GM19467 (cell line): Measurements from ENCODE around the gene NENF.
A peak's percentile ranks its signal among the peaks of the same experiment; 100 is the strongest.
"Not testable (repeated sequence)": the region's sequence is repeated elsewhere in the genome, so short reads cannot be mapped to it uniquely, and the experiment has no call there.

Experiments used
- ATAC-seq: cut with Tn5 transposase; IDR thresholded peaks from one replicate; pipeline ENCODE4 v1.9.1; 2021; ENCODE audit warnings: mild to moderate bottlenecking, moderate library complexity; ENCODE audit not compliant: unreplicated experiment

NENF gene

DNA sequence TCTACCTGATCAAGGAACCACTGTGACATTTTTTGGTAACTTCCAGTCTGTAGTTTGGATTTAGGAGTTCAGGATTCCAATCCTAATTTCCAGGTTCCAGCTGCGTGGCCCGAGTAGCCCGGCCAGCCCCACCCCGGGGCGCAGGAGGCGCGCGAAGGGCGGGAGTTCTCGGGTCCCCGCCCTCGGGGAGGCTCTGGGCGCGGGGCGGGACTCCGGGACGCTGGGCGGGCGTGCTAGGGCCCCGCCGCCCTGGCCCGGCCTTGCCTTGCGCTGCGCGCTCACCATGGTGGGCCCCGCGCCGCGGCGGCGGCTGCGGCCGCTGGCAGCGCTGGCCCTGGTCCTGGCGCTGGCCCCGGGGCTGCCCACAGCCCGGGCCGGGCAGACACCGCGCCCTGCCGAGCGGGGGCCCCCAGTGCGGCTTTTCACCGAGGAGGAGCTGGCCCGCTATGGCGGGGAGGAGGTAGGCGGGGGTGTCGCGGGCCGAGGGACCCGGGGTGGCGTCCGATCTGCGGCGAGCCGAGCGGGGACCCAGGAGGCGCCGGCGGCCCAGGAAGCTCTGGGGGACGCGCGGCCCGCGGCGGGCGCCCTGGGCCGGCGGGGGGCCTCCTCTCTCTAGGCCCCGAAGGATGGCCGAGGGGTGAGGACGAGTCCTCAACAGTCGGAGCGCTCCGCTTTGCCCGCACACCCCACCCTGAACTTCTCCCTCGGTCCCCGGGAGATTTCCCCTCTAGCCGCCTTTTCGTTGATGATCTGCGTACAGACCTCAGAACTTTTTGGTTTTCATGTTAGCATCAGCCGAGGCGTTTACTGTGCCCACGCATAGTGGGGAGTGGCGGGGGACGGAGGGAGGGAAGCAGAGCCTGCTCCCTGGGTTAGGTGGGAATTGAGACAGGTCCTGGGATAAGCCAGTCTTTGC lies at the start of gene NENF:
Gene NENF (plus strand): TSS at position 260 of the 916 bp plus-strand sequence. CDS start 24 bp downstream, at position 284.
- ATAC-seq = peak; percentile 98

DNA sequence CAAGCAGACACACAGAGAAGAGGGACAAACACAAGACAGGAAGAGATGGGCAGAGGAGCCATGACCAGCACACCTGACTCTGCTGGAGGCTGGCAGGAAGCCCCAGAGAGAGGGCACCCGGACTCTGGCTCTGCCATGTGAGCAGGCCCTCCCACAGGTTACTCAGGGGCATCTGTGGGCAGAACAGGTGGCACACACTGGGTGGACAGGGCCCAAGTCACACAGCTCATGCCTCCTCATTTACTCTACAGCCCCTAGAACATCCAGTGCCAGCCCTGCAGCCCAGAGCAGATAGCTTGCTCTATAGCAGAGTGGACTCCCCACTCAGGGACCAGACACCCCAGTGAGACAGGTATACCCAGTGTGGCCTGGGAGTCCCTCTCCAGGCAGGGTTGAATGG lies 46.7 kb upstream of the NENF start:
- ATAC-seq = no peak

DNA sequence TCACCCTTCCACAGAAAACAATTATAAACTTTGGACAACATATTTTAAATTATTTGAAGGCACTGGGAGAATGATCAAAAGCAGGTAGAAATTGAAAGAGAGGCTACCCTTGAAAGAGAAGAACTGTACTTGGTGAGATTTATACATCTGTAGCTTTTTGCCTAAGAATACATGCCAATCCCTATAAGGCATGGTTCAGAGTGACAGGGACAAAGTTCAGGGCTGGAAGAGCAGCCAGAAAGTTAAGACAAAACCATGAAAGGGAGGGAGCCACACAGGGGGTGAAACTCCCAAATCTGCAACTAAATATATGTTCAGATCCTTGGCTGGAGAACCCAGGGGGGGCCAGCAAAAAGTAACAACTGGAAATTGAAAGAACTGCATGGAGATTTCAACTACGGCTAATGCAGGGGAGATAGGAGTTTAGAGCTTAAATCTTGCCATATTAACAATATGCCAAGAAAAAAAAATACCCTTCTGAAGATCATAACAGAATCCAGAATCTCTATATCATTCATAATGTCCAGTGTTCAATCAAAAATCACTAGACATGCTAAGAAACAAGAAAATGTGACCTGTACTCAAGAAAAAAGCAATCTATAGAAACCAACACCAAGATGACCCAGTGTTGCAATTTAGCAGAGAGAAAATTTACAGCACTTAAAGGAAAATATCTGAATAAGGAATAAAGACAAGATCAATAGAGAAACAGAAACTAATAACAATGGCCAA lies 43.6 kb upstream of the NENF start:
- ATAC-seq = no peak

DNA sequence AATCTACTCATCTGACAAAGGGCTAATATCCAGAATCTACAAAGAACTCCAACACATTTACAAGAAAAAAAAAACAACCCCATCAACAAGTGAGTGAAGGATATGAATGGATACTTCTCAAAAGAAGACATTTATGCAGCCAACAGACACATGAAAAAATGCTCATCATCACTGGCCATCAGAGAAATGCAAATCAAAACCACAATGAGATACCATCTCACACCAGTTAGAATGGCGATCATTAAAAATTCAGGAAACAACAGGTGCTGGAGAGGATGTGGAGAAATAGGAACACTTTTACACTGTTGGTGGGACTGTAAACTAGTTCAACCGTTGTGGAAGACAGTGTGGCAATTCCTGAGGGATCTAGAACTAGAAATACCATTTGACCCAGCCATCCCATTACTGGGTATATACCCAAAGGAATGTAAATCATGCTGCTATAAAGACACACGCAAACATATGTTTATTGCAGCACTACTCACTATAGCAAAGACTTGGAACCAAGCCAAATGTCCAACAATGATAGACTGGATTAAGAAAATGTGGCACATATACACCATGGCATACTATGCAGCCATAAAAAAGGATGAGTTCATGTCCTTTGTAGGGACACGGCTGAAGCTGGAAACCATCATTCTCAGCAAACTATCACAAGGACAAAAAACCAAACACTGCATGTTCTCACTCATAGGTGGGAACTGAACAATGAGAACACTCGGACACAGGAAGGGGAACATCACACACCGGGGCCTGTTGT lies 36.9 kb upstream of the NENF start:
- ATAC-seq = not testable (repeated sequence)

DNA sequence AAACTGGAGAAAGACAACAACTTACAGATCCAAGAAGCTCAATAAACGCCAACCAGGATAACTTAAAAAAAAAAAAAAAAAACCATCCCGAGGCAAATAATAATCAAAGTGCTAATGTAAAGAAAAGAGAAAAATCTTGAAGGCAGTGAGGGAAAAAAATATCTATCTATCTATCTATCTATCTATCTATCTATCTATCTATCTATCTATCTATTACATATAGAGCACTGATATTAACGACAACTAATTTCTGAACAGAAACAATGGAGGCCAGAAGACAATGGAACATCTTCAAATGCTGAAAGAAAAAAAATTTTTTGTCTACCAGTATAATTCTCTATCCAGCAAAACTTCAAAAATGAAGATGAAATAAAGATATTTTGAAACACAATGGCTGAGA lies 36.1 kb upstream of the NENF start:
- no peak for ATAC-seq

DNA sequence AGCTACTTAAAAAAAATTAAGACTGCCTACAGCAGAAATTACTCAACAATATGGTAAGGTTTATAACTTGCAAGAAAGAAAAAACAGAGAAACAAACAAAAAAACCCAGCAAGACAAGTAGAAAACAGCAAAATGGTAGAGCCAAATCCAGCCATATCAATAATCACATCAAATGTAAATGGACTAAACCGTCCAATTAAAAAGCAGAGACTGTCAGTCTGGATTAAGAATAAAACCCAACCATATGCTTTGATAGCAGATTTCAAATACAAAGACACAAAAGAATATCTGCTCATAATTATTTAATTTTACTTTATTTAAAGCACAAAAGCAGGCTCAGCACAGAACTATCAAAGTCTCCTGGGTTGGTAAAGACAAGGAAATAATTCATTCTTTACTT lies 35.5 kb upstream of the NENF start:
- no peak for ATAC-seq

DNA sequence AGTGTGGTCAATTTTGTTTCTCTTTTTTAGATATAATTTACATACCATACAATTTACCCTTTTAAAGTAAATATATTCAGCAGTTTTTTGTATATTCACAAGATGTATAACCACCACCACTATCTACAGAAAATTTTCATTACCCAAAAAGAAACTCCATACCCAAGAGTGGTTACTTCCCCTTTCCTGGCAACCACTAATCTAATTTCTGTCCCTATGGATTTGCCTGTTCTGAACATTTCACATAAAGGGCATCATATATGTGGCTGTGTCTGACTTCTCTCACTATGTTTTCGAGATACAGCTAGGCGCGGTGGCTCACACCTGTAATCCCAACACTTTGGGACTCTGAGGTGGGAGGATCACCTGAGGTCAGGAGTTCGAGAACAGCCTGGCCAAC lies 31.7 kb upstream of the NENF start:
- ATAC-seq = no peak

DNA sequence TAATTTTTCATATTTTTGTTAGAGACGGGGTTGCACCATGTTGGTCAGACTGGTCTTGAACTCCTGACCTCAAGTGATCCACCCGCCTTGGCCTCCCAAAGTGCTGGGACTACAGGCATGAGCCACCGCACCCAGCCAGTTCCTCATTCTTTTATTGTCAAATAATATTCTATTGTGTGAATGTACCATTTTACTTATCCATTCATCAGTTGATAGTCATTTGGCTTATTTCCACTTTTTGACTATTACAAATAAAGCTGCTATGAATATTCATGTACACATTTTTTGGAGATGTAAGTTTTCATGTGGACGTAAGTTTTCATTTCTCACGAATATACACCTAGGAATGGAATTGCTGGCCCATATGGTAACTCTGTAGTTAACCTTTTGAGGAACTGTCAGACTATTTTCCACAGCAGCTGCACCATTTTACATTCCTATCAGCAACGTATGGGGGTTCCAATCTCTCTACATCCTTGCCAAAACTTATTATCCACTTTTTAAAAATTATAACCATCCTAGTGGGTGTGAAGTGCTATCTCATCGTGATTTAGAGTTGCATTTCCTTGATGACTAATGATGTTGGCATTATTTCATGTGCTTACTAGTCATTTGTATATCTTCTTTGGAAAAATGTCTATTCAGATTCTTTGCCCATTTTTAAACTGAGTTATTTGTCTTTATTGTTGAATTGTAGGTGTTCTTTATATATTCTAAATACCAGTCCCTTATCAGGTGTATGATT lies 30.7 kb upstream of the NENF start:
- no peak for ATAC-seq

DNA sequence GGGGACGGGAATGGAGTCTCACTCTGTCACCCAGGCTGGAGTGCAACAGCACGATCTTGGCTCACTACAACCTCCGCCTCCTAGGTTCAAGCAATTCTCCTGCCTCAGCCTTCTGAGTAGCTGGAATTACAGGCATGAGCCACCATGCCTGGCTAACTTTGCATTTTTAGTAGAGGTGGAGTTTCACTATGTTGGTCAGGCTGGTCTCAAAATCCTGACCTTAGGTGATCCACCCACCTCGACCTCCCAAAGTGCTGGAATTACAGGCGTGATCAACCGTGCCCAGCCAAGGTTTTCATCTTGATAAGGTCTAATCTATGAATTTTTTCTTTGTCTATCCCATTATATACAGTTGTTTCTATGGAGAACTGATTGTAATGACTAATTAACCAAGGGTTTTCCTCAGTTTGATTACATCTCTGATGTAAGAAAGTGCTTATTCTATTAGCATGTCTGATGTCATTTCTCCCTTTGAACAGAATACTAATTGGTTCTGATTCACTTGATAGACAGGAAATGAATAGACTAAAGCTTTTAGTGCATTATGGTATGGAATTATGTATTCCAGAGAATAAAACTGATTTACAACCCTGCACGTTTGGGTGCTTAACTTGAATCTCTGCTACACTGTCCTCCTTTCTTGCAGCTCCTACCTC lies 29.9 kb upstream of the NENF start:
- ATAC-seq = no peak

DNA sequence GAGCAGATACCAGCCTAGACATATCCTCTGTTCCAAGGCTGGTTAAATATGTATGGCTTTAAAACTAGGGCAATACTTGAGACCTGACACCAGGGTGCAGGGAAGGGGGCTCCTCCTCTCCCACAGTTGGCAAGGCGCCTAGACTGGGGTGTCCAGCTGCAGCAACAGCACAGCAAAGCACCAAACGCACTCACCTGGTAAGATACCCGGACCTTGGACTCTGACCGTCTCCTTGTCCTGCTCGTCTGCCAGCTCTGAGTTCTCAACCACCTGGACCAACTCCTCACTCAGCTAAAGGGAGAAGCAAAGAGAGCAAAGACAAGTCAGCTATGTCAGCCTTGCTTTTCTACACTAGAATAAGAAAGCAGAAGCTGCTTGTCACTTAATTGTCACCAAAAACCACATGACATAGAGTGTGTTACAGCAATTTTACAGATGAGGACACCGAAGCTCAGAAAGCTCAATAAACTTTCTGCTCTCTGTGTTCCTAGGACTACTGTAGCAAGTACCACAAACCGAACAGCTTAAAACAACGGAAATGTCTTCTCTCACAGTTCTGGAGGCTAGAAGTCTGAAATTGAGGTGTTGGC lies 22.4 kb upstream of the NENF start:
- no peak for ATAC-seq

DNA sequence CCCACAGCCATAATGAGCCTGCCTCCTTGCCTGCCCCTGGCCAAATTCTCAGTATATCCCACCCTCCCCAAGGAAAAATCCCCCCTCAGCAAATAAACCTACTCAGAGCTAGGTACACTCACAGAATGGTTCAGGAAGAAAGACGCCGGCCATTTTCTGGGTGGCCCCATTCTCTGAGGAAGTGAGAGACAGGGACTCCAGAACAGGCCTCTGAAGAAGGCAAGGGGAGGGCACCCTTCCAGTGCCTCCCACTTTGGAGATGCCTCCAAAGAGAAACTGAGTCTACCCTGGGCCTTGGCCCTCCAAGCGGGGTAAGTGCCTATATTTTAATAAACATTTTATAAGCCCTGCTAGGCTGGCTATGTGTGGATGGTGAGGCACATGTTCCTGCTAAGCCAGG lies 20.3 kb upstream of the NENF start:
- ATAC-seq = no peak

DNA sequence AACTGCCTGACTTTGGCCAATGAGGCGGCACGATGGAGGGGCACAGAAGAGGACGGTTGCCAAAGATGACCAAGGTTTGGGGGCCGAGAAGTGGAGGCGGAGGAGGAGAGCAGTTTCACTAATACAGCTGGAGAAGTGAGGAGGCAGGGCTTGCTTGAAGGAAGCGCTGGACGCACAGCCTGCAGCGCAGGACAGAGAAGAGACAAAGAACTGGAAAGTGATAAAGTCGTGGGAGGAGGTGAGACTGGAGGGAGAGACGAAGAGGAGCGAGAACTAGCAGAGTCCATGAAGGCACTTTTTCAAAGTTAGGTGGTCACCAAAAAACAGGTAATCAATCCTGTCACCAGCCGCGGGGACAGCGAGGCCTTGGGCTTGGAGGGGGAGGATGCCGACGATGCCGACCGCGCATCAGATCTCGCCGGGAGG lies 18.8 kb upstream of the NENF start:
- peak; percentile 6 for ATAC-seq

DNA sequence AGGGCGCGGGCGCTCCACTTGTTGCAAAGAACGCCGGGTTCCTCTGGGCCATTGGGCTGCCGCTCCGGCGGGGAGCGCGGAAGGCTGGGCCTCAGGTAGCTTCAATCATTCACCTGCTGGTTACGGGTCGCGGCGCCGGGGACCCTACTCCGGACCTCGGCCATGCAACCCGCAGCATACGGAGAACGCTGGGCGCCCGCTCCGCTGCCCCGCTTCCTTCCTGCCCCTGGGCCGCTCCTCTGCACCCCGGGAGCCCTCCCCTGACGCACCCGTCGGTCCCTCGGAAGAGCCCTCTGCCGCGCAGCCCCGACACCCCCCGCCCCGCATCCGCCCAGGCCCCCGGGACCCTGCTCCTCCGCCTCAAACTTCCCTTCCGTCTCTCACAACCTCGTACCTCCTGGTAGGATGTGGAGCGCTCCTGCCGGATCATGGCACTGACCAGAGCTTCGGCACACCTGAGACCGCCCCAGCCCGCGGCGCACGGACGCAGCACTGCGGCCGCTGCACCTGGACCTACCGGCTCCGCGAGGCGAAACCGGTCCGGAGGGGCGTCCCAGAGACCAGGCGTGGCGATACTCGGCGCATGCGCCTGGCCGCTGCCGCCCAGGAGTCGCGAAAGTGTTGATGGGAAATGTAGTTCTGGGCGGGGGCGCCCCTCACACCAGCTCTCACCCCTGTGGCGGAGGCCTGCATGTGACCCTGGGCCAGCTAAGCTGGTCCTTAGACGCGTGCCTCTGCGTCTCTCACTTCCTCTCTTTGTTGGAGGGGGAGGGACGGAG lies 18.2 kb upstream of the NENF start, which contains the start of gene PACC1:
Gene PACC1 (minus strand): TSS at position 559 of the 779 bp plus-strand sequence. CDS start 129 bp downstream, at position 430.
- ATAC-seq = peak; percentile 97

DNA sequence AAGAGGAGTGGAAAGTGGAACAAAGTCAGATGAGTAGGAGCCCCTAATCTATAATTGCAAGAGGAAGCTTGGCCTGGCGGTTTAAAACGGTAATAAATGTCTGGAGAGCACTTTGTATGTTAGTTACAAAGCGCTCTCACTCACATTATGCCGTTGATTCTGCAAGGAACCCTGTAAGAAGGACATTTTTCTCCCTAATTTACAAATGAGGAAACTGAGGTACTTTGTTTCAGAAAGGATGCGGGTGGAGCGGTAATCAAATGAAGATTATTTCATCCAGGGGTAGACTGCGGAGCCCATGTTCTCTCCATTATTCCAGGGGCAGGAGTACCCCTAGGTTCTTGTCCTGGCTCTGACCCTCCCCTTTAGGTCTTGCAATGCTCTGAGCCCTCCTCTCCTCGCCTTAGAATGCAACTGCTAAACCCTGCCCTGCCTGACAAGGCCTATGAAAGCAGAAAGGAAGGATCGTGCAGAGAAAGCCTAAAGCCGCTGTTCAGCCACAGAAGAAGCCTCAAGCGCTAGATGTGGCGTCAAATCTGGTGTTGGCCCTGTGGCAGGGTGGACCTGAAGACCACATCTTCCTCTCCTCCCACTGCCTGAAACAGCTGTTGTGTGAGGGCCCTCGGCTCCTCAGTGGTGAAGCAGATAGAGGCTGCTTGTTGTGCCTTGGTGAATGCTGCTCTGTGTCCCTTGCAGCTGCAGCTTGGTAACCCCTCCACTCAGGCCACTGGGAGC lies 17.4 kb upstream of the NENF start:
- ATAC-seq = no peak

DNA sequence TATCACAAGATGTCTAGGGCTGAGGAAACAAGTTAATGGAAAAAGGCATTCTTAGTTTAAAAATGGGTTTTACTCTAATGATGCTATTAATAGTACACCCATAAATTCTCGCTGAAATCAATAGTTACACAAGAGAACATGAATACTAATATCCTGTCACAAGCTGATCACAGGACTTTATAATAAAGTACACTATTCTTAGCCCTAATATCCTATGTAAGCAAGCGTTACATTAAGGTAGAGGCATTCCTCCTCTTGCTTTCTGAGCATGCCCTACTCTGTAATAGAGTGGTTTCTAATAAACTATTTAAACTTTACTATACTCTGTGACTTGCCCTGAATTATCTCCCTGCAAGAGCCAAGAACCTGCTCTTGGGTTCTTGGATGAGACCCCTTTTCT lies 11.6 kb upstream of the NENF start:
- no peak for ATAC-seq

DNA sequence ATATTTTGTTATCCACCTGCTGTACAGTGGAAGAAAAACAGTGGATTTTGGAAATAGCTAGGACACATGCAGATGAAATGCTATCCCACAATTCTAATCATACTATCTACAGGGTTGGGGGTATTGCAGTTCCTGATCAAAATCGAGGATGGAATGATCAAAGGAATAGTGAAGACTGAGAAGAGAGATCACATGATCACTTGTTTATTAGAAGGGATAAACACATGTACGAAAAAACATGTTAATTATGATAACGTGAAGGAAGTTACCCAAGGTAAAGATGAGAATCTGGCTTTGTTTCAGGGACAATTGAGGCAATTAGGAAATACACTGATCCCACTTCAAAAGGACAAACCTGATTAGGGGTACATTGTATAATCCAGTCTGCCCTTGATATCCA lies 8.8 kb upstream of the NENF start:
- ATAC-seq = no peak

DNA sequence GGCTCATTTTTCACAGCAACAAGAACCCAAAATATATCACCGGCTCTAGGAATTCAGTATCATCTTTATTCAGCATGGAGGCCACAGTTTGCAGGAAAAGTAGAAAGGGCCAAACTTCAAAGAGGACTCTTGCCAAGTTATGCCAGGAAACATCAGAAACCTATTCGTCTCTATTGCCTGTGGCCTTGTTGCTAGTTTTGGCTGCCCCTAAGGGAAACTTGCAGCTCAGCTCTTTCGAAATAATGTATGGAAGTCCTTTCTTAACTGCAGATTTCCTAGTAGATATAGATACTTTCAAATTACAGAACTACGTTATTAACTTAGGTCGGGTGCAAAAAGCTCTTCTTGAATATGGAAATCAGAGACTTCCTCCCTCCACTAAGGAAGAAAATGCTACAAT lies 4.2 kb upstream of the NENF start:
- ATAC-seq = no peak

DNA sequence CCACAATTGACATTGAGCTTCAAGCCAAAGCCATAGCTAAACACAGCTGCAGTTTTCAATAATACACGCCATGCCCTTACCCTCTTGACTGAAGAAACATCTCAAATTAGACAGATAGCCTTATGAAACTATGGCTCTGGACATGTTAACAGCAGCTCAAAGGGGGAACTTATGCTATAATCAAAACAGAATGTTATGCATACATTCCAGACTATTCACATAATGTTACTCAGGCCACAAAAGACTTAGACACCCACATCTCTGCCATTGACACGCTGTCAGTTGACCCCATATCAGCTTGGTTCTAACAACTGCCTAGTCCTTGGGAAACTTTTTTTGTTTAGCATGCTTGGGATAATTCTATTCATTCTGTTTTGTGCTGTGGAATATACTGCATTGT lies 2.3 kb upstream of the NENF start:
- ATAC-seq = no peak
